Measurements from ENCODE around the gene SESN1. TPM values are rescaled to one million over a fixed set of nuclear protein-coding genes. Genes with fewer than 3 reads are reported as not detected.
A peak's percentile ranks its signal among the peaks of the same experiment; 100 is the strongest.

SESN1 gene
- total and polyA plus RNA-seq, 9 of the 15 experiments (the other 6 are each of a cell fraction or from before 2014, with no cell fraction given), result 3.1 to 13.0 (median 7.4) TPM

GRCh38 chr6:108968325-108969316 is 126.0 kb downstream of the SESN1 start:
- in situ Hi-C loops (cut with MboI) (no loop called here), intact Hi-C loops (cut with micrococcal nuclease) (no loop called here)
- Histone ChIP-seq H3K79me2 (ENCODE audit: control insufficient read depth, insufficient read depth, low read length) (no peaks in the 10 kb centered on the region), H3K9me1 (ENCODE audit: control insufficient read depth, insufficient read depth, low read length) (no peaks in the 10 kb centered on the region), H3K36me3 (ENCODE audit: control insufficient read depth, insufficient read depth, low read length) (no peaks in the 10 kb centered on the region), H3K27me3 (ENCODE audit: control insufficient read depth in 2 of 2, insufficient read depth in 2 of 2, low read length in 2 of 2) (peaks cover 0 to 20% of the 10 kb centered on the region in 2 experiments; a peak in 1 of 5 replicates), H3K9me3 (replicated peaks; ENCODE audit: control insufficient read depth, insufficient read depth, low read depth, low read length) (no peaks in the 10 kb centered on the region), H3K27ac (ENCODE audit: extremely low read depth, low read depth, low read length) (no peak overlapping the region), H3K4me1 (replicated peaks in 1 of 2; ENCODE audit: control insufficient read depth in 2 of 2, insufficient read depth in 2 of 2, low read length in 2 of 2) (peaks cover 0 to 8% of the 10 kb centered on the region in 2 experiments; a peak in 4 of 5 replicates), H3K9ac (ENCODE audit: insufficient read depth in 1 of 2, low read depth in 2 of 2, low read length in 2 of 2) (0 out of 4 replicates have a peak overlapping the region, but pooled peaks of 1 of the 2 experiments have one; percentile 69), H3K4me3 (no peak overlapping the region), H3K4me2 (ENCODE audit: insufficient read depth, low read length) (no peak overlapping the region), H4K20me1 (replicated peaks; ENCODE audit: control insufficient read depth, insufficient read depth, low read length) (no peaks in the 10 kb centered on the region), H2AFZ (ENCODE audit: low read depth, low read length) (0 out of 2 replicates have a peak overlapping the region, but pooled peaks have one; percentile 1)
- no peak for FAIRE-seq
- no peak; the same call in 2 of the 3 replicates for ATAC-seq
- CTCF ChIA-PET (ENCODE audit: low intra/inter-chr PET ratio), result no interaction called here
- no peak for TF ChIP-seq FOXA1 (IDR thresholded peaks at IDR 0.05; ENCODE audit: borderline replicate concordance)
- no peak for TF ChIP-seq AFF1 (IDR thresholded peaks at IDR 0.05; ENCODE audit: low read depth in 1 of 2, partially characterized antibody in 2 of 2)
- peak; percentile 58 for TF ChIP-seq BHLHE40 (IDR thresholded peaks at IDR 0.05; ENCODE audit: low read length)
- DNase-seq (ENCODE audit: extremely low read depth in 1 of 4, low spot score in 3 of 4), result no peak
- WGBS (ENCODE audit: insufficient coverage, low coverage, missing lambda C conversion rate), result 17% methylated on average over 14 of the region's 14 CpGs
- BruUV-seq (replicated peaks), result no TSS peak
- POLR2A ChIA-PET, result interaction anchor here (1.2 to 2.0 kb wide), 2 partner anchors 12 to 18 kb away, joined by 4 to 7 read pairs; no protein-coding TSS in a partner anchor
